Stomach (tissue), 9 donors: ENCODE measurements around the gene ABLIM3. TPM values are rescaled to one million over a fixed set of nuclear protein-coding genes. Genes with fewer than 3 reads are reported as not detected.

Experiments
- DNase-seq, 2 donors: peaks; one replicate each; pipeline versions ENCODE4 v3.0.0 to v3.0.0-alpha.2; 2013 to 2019
- H3K27ac ChIP-seq, 5 donors: fragments of 200-600 bp in 4 of 5; sonication (generic) in 4 of 5; one replicate each; pipeline ENCODE4 v1.5.1; 2013 to 2019; ENCODE audit warnings: mild to moderate bottlenecking in 1 of 5, moderate library complexity in 1 of 5
- H3K27me3 ChIP-seq, 3 donors: fragments of 200-600 bp; sonication (generic); one replicate each; pipeline ENCODE4 v1.5.1; 2017 to 2019; ENCODE audit warnings: mixed run types in 1 of 3
- H3K36me3 ChIP-seq, 4 donors: fragments of 200-600 bp; sonication (generic); 1 replicate in 3 of 4; 2 replicates in 1 of 4; pipeline ENCODE4 v1.5.1; 2016 to 2019
- H3K4me1 ChIP-seq, 4 donors: fragments of 200-600 bp; sonication (generic); one replicate each; pipeline ENCODE4 v1.5.1; 2016 to 2019
- H3K4me3 ChIP-seq, 4 donors: fragments of 200-600 bp; sonication (generic) in 3 of 4; one replicate each; pipeline ENCODE4 v1.5.1; 2016 to 2019; ENCODE audit warnings: mild to moderate bottlenecking in 1 of 4
- H3K9me3 ChIP-seq, 4 donors: fragments of 200-600 bp; sonication (generic); one replicate each; pipeline ENCODE4 v1.5.1; 2016 to 2019
- CTCF ChIP-seq, 7 experiments: fragments of 450-650 bp in 4 of 7; fragments of 200-600 bp in 3 of 7; sonication (generic) in 3 of 7; IDR thresholded peaks; one replicate each; pipeline ENCODE4 v1.5.1; 2016 to 2019; ENCODE audit warnings: antibody characterized with exemption in 7 of 7, control low read depth in 2 of 7, mild to moderate bottlenecking in 1 of 7
- EP300 ChIP-seq: sonication (generic); formaldehyde crosslinking; IDR thresholded peaks from one replicate; pipeline ENCODE4 v1.6.1; 2017; ENCODE audit warnings: antibody characterized with exemption
- POLR2A ChIP-seq, 4 donors: fragments of 450-650 bp; IDR thresholded peaks; one replicate each; pipeline ENCODE4 v1.6.1; 2016; ENCODE audit warnings: antibody characterized with exemption in 4 of 4, control low read depth in 2 of 4, mild to moderate bottlenecking in 1 of 4, moderate library complexity in 1 of 4
- POLR2AphosphoS5 ChIP-seq, 3 donors: sonication (generic); formaldehyde crosslinking; IDR thresholded peaks; one replicate each; pipeline ENCODE4 v1.6.1; 2016; ENCODE audit warnings: antibody characterized with exemption in 3 of 3
- WGBS, 5 donors: extraction: QIAGEN DNeasy Blood & Tissue Kit in 3 of 5; methylation state at CpG; one replicate each; pipeline versions ENCODE4 v1.1.5 to v1.1.7; 2013 to 2018; 5-methylcytosine and 5-hydroxymethylcytosine counted together
- intact Hi-C: fragments of 100-400 bp; cut with DNase I; formaldehyde crosslinking; loops from one replicate; pipeline ENCODE4 v1.15.1; 2023; ENCODE audit warnings: low total_unique reads
- polyA plus RNA-seq, 3 donors: library from polyadenylated mRNA; stranded (reverse); fragments of 200-250 nt; gene quantifications; one replicate each; pipeline ENCODE4 v1.2.3, GENCODE V29; 2013
- total RNA-seq, 5 donors: library from RNA; depleted of rRNA; stranded (reverse); fragments of >200 nt; gene quantifications; one replicate each; pipeline versions ENCODE4 v1.1.0 to v1.2.3, GENCODE V29; 2014 to 2016
- donor health status: healthy with polysubstance abuse.
- donor health status: Bipolar disorder and iron deficiency.
- donor health status: healthy.

The ABLIM3 gene
- total and polyA plus RNA-seq, 8 donors, result 4.6 to 21.4 (median 10.3) TPM

DNA sequence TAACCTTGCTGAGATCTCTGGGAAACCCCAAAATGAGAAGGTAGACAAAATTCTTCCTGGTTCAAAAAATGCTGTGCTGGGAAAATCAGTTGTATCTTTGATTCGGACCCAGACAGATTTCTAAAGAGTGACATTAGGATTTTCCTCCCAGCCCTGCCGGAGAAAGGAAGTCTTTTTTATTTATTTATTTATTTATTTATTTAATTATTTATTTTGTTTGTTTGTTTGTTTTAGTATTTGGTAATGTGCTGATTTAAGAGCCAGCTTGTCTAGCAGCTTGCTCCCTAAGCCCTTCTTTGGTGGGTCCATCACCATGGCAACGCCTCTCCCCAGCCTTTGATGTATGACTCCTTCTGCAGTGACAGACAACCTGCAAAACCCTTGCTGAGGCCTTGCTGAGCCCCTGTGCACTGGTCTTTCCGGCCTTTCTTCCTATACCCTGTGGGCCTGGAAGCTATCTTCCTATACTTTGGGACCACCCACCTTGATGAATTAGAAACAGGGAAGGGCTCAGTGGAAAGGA lies 69.7 kb downstream of the ABLIM3 start:
- peak in 1 of 2 donors; percentile 27 for DNase-seq
- peak overlapping the region in 1 of 5 donors; percentile 24 for H3K27ac ChIP-seq
- no peak overlapping the region for H3K4me3 ChIP-seq
- no peaks in the 10 kb centered on the region for H3K27me3 ChIP-seq
- TF ChIP-seq POLR2A (IDR thresholded peaks at IDR 0.05), result no peak
- TF ChIP-seq POLR2AphosphoS5 (IDR thresholded peaks at IDR 0.05), result no peak
- TF ChIP-seq CTCF (IDR thresholded peaks at IDR 0.05), result no peak
- TF ChIP-seq EP300, result no peak
- intact Hi-C loops, result no loop called here
- H3K9me3 ChIP-seq, result no peaks in the 10 kb centered on the region
- no peaks in the 10 kb centered on the region for H3K36me3 ChIP-seq
- peaks cover 0 to 4% (median under 1%) of the 10 kb centered on the region in 4 donors for H3K4me1 ChIP-seq
- WGBS, 5 donors, result 75 to 84% (median 78%) methylated on average over 4 of the region's 4 CpGs

GRCh38 chr5:149211566-149211965 lies 70.3 kb downstream of the ABLIM3 start:
- no peaks in the 10 kb centered on the region for H3K9me3 ChIP-seq
- TF ChIP-seq POLR2AphosphoS5 (IDR thresholded peaks at IDR 0.05) (no peak), CTCF (IDR thresholded peaks at IDR 0.05) (no peak), EP300 (no peak), POLR2A (IDR thresholded peaks at IDR 0.05) (no peak)
- peak overlapping the region in 2 of 5 donors; percentile 9 to 24 for H3K27ac ChIP-seq
- intact Hi-C loops, result no loop called here
- H3K4me1 ChIP-seq, result no peaks in the 10 kb centered on the region
- H3K36me3 ChIP-seq, result no peaks in the 10 kb centered on the region
- no peak overlapping the region for H3K4me3 ChIP-seq
- DNase-seq, result no peak
- no peaks in the 10 kb centered on the region for H3K27me3 ChIP-seq

- no peaks in the 10 kb centered on the region for H3K9me3 ChIP-seq
- H3K4me1 ChIP-seq, result peaks cover 0 to 1% (median 0%) of the 10 kb centered on the region in 4 donors
- no peaks in the 10 kb centered on the region for H3K27me3 ChIP-seq
- intact Hi-C loops, result no loop called here
- H3K27ac ChIP-seq, result peak overlapping the region in 3 of 5 donors; percentile 15 to 32 (median 24)
- no peak for TF ChIP-seq POLR2A (IDR thresholded peaks at IDR 0.05)
- no peak for TF ChIP-seq EP300
- no peak for TF ChIP-seq CTCF (IDR thresholded peaks at IDR 0.05)
- no peak for TF ChIP-seq POLR2AphosphoS5 (IDR thresholded peaks at IDR 0.05)
- no peaks in the 10 kb centered on the region for H3K36me3 ChIP-seq
- peak in 1 of 2 donors; percentile 45 for DNase-seq
- 58 to 71% (median 66%) methylated on average over 7 of the region's 7 CpGs for WGBS, 5 donors
- H3K4me3 ChIP-seq, result no peak overlapping the region
Measured at GRCh38 chr5:149212198-149212951, 71.1 kb downstream of the ABLIM3 start.

GRCh38 chr5:149213264-149213880 lies 72.1 kb downstream of the ABLIM3 start:
- no peaks in the 10 kb centered on the region for H3K36me3 ChIP-seq
- 81 to 84% (median 83%) methylated on average over 13 of the region's 13 CpGs for WGBS, 5 donors
- no peaks in the 10 kb centered on the region for H3K9me3 ChIP-seq
- intact Hi-C loops, result no loop called here
- no peak for DNase-seq
- H3K27ac ChIP-seq, result no peak overlapping the region
- TF ChIP-seq CTCF (IDR thresholded peaks at IDR 0.05) (no peak), EP300 (no peak), POLR2AphosphoS5 (IDR thresholded peaks at IDR 0.05) (no peak), POLR2A (IDR thresholded peaks at IDR 0.05) (no peak)
- H3K4me1 ChIP-seq, result peaks cover 0 to 7% (median 0%) of the 10 kb centered on the region in 4 donors
- no peaks in the 10 kb centered on the region for H3K27me3 ChIP-seq
- no peak overlapping the region for H3K4me3 ChIP-seq
